Ovary (tissue), 3 donors: ENCODE results near the gene CHERP.

Experiments used
- CTCF ChIP-seq, 3 donors: fragments of 450-650 bp in 2 of 3; fragments of 200-600 bp in 1 of 3; IDR thresholded peaks; one replicate each; pipeline versions ENCODE4 v1.5.1 to v1.8.0; 2016 to 2022; ENCODE audit warnings: antibody characterized with exemption in 3 of 3, mild to moderate bottlenecking in 1 of 3
- EP300 ChIP-seq: sonication (generic); formaldehyde crosslinking; IDR thresholded peaks from one replicate; pipeline ENCODE4 v1.6.1; 2017; ENCODE audit warnings: antibody characterized with exemption
- POLR2A ChIP-seq: fragments of 450-650 bp; IDR thresholded peaks from one replicate; pipeline ENCODE4 v1.6.1; 2017; ENCODE audit warnings: antibody characterized with exemption, mild to moderate bottlenecking, moderate library complexity
- donor health status: DM: no; HTN: no; CAD: no.

GRCh38 chr19:16476401-16476800, 65.8 kb downstream of the CHERP start:
- TF ChIP-seq POLR2A (no peak), EP300 (no peak), CTCF (IDR thresholded peaks at IDR 0.05) (no peak)
